GM10266 (cell line): ENCODE measurements around the gene TBC1D13.
"Not testable (repeated sequence)": the region's sequence is repeated elsewhere in the genome, so short reads cannot be mapped to it uniquely, and the experiment has no call there.

Source experiments
- DNase-seq: peaks from one replicate; pipeline ENCODE4 v3.0.0; 2012; ENCODE audit errors: extremely low spot score
- TF ChIP-seq, protein P1 (sequence below): IDR thresholded peaks from 2 replicates; pipeline ENCODE4 v1.5.1; 2012; ENCODE audit warnings: mild to moderate bottlenecking, low read depth; ENCODE audit not compliant: control insufficient read depth, insufficient read depth; ENCODE audit errors: missing control alignments

Gene TBC1D13

DNA sequence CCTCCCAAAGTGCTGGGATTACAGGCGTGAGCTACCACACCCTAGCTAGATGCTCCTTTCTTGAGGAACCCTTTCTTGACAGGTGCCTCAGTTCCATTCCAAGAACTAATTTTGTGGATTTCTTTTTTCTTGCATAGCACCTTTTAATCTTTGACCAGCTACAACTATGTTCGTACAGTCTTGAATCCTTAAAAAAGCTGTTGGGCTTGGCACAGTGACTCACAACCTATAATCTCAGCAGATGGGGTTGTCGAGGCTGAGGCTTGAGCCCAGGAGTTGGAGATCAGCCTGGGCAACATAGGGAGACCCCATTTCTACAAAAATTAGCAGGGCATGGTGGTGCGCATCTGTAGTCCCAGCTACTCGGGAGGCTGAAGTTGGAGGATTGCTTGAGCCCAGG lies 14.0 kb upstream of the TBC1D13 start:
- TF ChIP-seq, protein P1, sequence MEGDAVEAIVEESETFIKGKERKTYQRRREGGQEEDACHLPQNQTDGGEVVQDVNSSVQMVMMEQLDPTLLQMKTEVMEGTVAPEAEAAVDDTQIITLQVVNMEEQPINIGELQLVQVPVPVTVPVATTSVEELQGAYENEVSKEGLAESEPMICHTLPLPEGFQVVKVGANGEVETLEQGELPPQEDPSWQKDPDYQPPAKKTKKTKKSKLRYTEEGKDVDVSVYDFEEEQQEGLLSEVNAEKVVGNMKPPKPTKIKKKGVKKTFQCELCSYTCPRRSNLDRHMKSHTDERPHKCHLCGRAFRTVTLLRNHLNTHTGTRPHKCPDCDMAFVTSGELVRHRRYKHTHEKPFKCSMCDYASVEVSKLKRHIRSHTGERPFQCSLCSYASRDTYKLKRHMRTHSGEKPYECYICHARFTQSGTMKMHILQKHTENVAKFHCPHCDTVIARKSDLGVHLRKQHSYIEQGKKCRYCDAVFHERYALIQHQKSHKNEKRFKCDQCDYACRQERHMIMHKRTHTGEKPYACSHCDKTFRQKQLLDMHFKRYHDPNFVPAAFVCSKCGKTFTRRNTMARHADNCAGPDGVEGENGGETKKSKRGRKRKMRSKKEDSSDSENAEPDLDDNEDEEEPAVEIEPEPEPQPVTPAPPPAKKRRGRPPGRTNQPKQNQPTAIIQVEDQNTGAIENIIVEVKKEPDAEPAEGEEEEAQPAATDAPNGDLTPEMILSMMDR, result no peak
- DNase-seq, result no peak

DNA sequence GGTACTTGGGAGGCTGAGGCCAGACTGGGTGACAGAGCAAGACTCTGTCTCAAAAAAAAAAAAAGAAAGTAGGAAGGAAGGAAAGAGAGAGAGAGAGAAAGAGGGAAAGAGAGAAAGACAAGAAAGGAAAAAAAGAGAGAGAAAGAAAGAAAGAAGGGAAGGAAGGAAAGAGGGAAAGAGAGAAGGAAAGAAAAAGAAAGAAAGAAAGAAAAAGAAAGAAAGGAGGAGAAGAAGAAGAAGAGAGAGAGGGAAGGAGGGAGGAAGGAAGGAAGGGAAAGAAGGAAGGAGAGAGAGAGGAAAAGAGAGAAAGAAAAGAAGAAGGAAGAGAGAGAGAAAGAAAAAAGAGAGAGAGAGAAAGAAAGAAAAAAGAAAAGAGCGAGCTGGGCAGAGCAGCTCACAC lies 12.2 kb upstream of the TBC1D13 start:
- TF ChIP-seq, protein P1, result no peak
- DNase-seq, result no peak

DNA sequence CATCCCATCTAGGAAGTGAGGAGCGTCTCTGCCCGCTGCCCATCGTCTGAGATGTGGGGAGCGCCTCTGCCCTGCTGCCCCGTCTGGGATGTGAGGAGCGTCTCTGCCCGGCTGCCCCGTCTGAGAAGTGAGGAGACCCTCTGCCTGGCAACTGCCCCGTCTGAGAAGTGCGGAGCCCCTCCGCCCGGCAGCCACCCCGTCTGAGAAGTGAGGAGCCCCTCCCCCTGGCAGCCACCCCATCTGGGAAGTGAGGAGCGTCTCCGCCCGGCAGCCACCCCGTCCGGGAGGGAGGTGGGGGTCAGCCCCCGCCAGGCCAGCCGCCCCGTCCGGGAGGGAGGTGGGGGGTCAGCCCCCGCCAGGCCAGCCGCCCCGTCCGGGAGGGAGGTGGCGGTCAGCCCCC lies 7.0 kb upstream of the TBC1D13 start:
- DNase-seq, result not testable (repeated sequence)

DNA sequence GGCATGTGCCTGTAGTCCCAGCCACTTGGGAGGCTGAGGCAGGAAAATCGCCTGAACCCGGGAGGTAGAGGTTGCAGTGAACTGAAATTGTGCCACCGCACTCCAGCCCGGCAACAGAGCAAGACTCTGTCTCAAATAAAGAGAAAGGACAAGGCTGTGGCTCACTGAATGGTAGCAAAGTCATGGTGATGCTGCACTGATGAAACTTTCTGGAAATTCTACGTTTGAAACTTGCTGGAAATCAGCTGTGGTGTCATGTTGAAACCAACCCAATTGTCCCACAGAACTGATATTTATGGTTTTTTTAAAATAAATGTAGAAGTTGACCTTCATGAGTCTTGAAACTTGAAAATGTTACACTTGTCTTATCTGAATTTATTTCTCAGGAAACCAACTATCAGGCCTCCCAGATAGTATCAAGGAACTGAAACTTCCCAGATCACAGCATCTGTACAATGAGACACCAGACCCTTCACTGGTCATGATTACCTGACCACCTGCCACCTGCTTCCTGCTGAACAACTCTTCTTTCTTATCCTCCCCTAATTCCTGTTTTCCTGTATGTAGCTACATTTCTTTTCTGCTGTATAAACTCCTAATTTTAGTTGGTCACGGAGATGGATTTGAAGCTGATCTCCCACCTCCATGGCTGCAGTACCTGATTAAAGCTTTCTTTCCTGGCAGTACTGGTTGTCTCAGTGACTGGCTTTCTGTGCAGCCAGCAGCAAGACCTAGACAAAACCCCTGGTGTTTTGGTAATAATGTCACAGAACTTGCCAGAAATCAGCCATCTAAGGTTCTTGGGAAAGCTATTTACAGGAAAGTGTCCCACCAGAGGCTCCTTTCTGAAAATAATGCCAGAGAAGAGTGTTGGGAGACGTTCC lies 5.6 kb upstream of the TBC1D13 start:
- no peak for DNase-seq
- TF ChIP-seq, protein P1, result no peak

DNA sequence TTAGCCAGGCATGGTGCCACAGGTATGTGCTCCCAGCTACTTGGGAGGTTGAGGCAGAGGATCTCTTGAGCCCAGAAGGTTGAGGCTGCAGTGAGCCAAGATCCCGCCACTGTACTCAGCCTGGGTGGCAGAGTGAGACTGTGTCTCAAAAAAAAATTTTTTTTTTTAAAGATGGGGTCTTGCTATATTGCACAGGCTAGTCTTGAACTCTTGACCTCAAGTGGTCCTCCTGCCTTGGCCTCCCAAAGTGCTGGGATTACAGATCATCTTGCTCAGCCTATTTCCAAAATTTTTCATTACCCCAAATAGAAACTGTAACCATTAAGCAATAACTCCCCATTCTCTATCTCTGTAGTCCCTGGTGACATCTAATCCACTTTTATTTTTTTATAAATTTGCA lies 4.4 kb upstream of the TBC1D13 start:
- DNase-seq, result no peak
- TF ChIP-seq, protein P1, result no peak

DNA sequence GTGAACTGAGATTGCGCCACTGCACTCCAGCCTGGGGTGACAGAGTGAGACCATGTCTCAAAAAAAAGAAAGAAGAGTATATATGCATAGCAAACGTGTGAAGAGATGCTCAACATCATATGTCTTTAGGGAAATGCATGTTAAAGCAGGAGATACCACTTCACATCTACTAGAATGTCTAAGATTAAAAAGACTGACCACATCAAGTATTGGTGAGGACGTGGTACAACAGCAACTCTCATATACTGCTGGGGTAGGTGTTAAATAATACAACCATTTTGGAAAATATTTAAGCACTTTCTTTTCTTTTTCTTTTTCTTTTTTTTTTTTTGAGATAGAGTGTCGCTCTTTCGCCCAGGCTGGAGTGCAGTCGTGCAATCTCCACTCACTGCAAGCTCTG lies 1.6 kb upstream of the TBC1D13 start:
- no peak for DNase-seq
- TF ChIP-seq, protein P1, result no peak

DNA sequence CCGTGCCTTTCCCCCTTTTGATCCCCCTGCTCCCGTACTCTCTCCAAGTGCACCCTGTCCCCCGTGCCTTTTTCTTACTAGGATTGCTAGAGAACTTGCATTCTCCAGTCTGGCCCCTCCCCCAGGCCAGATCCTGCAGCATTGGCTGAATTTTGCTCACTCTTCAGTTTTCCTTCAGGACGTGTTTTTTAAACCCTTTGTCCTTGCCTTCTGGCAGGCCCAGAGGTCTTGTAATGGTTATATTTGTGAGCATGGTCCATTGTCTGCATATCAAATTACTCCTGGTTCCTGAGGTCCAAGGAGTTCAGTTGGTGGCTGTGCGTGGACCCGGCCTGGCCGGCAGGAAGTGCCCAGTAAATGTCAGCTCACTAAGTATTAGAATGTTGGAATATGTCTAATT lies 606 bp downstream of the TBC1D13 start:
- TF ChIP-seq, protein P1, result no peak
- DNase-seq, result no peak
